ENCODE results near the gene CHN2.

Gene CHN2

DNA sequence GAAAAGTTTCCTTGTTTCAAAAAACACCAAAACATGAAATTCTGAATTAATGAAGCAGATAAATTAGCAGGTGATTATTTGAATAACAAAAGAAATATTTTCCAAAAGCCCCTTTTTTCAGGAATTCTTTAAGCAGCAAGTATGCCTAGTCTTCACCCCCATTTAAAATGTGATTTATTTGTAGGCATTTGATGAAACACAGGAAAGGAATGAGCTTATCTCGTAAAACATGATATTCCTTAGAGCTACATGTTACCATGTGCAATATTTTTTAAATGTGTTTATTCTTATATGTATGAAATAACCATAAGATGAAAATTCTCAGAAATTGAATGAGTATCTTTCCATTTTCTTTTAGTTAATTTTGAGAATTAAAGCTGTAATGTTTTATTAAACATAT lies 106.1 kb downstream of the CHN2 start:
- TF ChIP-seq MAX (IDR thresholded peaks at IDR 0.05; ENCODE audit: low read depth, low read length) (no peak), POLR2A (IDR thresholded peaks at IDR 0.05; ENCODE audit: extremely low read depth, insufficient read length) (no peak), CTCF (IDR thresholded peaks at IDR 0.05; ENCODE audit: low read depth, low read length) (no peak), MYC (IDR thresholded peaks at IDR 0.05; ENCODE audit: low read depth, low read length) (no peak)
- H3K4me3 ChIP-seq (ENCODE audit: low read depth, low read length), result no peak overlapping the region
- DNase-seq (ENCODE audit: low read depth), result no peak

GRCh38 chr7:29302666-29303395 lies 108.3 kb downstream of the CHN2 start:
- no peak for DNase-seq (ENCODE audit: low read depth)
- TF ChIP-seq CTCF (IDR thresholded peaks at IDR 0.05; ENCODE audit: low read depth, low read length), result no peak
- TF ChIP-seq POLR2A (IDR thresholded peaks at IDR 0.05; ENCODE audit: extremely low read depth, insufficient read length), result no peak
- no peak for TF ChIP-seq MAX (IDR thresholded peaks at IDR 0.05; ENCODE audit: low read depth, low read length)
- no peak for TF ChIP-seq MYC (IDR thresholded peaks at IDR 0.05; ENCODE audit: low read depth, low read length)
- no peak overlapping the region for H3K4me3 ChIP-seq (ENCODE audit: low read depth, low read length)

DNA sequence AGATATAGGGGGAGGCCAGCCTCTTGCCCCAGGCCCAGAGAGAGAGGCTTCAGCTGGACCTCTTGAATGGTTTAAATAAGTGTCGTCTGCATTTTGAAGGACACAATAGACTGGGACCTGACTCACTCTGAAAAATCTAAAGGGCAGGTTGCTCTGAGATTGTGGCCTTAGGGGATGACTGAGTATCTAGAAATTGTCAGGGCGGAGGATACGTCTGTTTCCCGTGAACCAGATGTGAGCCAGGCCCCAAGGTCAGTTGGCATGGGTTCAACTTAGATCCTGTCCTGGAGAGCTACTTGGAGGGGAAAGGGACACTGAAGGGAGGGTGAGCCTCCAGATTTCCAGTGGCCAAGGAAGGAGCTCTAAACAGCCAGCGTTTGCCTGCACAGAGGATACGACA lies 110.2 kb downstream of the CHN2 start:
- DNase-seq (ENCODE audit: low read depth), result no peak
- TF ChIP-seq MYC (IDR thresholded peaks at IDR 0.05; ENCODE audit: low read depth, low read length), result no peak
- TF ChIP-seq MAX (IDR thresholded peaks at IDR 0.05; ENCODE audit: low read depth, low read length), result no peak
- H3K4me3 ChIP-seq (ENCODE audit: low read depth, low read length), result no peak overlapping the region

- no peak overlapping the region for H3K4me3 ChIP-seq (ENCODE audit: low read depth, low read length)
- DNase-seq (ENCODE audit: low read depth), result no peak
- TF ChIP-seq MAX (IDR thresholded peaks at IDR 0.05; ENCODE audit: low read depth, low read length), result no peak
- TF ChIP-seq CTCF (IDR thresholded peaks at IDR 0.05; ENCODE audit: low read depth, low read length), result no peak
- no peak for TF ChIP-seq MYC (IDR thresholded peaks at IDR 0.05; ENCODE audit: low read depth, low read length)
- TF ChIP-seq POLR2A (IDR thresholded peaks at IDR 0.05; ENCODE audit: extremely low read depth, insufficient read length), result no peak
Observed at GRCh38 chr7:29306319-29306991, 111.9 kb downstream of the CHN2 start.

- TF ChIP-seq CTCF (IDR thresholded peaks at IDR 0.05; ENCODE audit: low read depth, low read length), result no peak
- no peak for TF ChIP-seq MYC (IDR thresholded peaks at IDR 0.05; ENCODE audit: low read depth, low read length)
- TF ChIP-seq POLR2A (IDR thresholded peaks at IDR 0.05; ENCODE audit: extremely low read depth, insufficient read length), result no peak
- TF ChIP-seq MAX (IDR thresholded peaks at IDR 0.05; ENCODE audit: low read depth, low read length), result no peak
- no peak for DNase-seq (ENCODE audit: low read depth)
- H3K4me3 ChIP-seq (ENCODE audit: low read depth, low read length), result no peak overlapping the region
Observed at GRCh38 chr7:29308424-29308823, 113.8 kb downstream of the CHN2 start.
